DOHH2 (cell line): ENCODE results near the gene LDLRAD2.

ENCODE experiments used
- H3F3A ChIP-seq: fragments of 200-600 bp; sonication (generic), shearing (Covaris generic); 2 replicates; pipeline ENCODE4 v1.6.0; 2016; ENCODE audit warnings: antibody characterized with exemption, mild to moderate bottlenecking; ENCODE audit not compliant: control insufficient read depth, insufficient read depth
- H3K27ac ChIP-seq: fragments of 200-600 bp; sonication (generic); 2 replicates; pipeline ENCODE4 v1.5.1; 2014; ENCODE audit warnings: low read depth, mild to moderate bottlenecking, low read length, moderate library complexity
- H3K27me3 ChIP-seq: fragments of 200-600 bp; sonication (generic); 2 replicates; pipeline ENCODE4 v1.6.1; 2014; ENCODE audit warnings: mild to moderate bottlenecking, low read length, mixed read lengths; ENCODE audit not compliant: control insufficient read depth
- H3K36me3 ChIP-seq: fragments of 200-600 bp; sonication (generic); 2 replicates; pipeline ENCODE4 v1.6.1; 2014; ENCODE audit warnings: mild to moderate bottlenecking, low read length, moderate library complexity, mixed read lengths; ENCODE audit not compliant: control insufficient read depth
- H3K4me1 ChIP-seq: fragments of 200-600 bp; sonication (generic); 2 replicates; pipeline ENCODE4 v1.6.1; 2014; ENCODE audit warnings: mild to moderate bottlenecking, low read length, mixed read lengths; ENCODE audit not compliant: control insufficient read depth
- H3K4me2 ChIP-seq: fragments of 200-600 bp; sonication (generic); 2 replicates; pipeline ENCODE4 v1.6.0; 2014; ENCODE audit warnings: mild to moderate bottlenecking, low read length, moderate library complexity
- H3K4me3 ChIP-seq: fragments of 200-600 bp; sonication (generic); 2 replicates; pipeline ENCODE4 v1.5.1; 2014; ENCODE audit warnings: mild to moderate bottlenecking, low read length, mixed read lengths
- H3K79me2 ChIP-seq: fragments of 200-600 bp; sonication (generic); 2 replicates; pipeline ENCODE4 v1.6.1; 2014; ENCODE audit warnings: mild to moderate bottlenecking, low read length, mixed read lengths; ENCODE audit not compliant: control insufficient read depth
- H3K9me2 ChIP-seq: fragments of 200-600 bp; sonication (generic); replicated peaks from 2 replicates; pipeline ENCODE4 v1.6.1; 2014; ENCODE audit warnings: mild to moderate bottlenecking, low read length, mixed read lengths; ENCODE audit not compliant: control insufficient read depth
- H3K9me3 ChIP-seq: fragments of 200-600 bp; sonication (generic); 2 replicates; pipeline ENCODE4 v1.6.1; 2014; ENCODE audit warnings: antibody characterized with exemption, low read length, mixed read lengths; ENCODE audit not compliant: control insufficient read depth, insufficient read depth
- H4K20me1 ChIP-seq: fragments of 200-600 bp; sonication (generic); 2 replicates; pipeline ENCODE4 v1.6.0; 2014; ENCODE audit warnings: low read depth, mild to moderate bottlenecking, antibody characterized with exemption, low read length, moderate library complexity; ENCODE audit not compliant: control insufficient read depth, insufficient read depth
- EZH2phosphoT487 ChIP-seq: fragments of 200-600 bp; sonication (generic); IDR thresholded peaks from 2 replicates; pipeline ENCODE4 v1.6.1; 2017; ENCODE audit warnings: borderline replicate concordance, mild to moderate bottlenecking, antibody characterized with exemption, low read length, moderate library complexity, mixed read lengths
- TF ChIP-seq, protein P1 (sequence below): fragments of 200-600 bp; sonication (generic); IDR thresholded peaks from one replicate; pipeline ENCODE4 v1.5.1; 2014; ENCODE audit warnings: antibody characterized with exemption, mild to moderate bottlenecking, low read depth, low read length; ENCODE audit not compliant: poor library complexity, severe bottlenecking

The LDLRAD2 gene

DNA sequence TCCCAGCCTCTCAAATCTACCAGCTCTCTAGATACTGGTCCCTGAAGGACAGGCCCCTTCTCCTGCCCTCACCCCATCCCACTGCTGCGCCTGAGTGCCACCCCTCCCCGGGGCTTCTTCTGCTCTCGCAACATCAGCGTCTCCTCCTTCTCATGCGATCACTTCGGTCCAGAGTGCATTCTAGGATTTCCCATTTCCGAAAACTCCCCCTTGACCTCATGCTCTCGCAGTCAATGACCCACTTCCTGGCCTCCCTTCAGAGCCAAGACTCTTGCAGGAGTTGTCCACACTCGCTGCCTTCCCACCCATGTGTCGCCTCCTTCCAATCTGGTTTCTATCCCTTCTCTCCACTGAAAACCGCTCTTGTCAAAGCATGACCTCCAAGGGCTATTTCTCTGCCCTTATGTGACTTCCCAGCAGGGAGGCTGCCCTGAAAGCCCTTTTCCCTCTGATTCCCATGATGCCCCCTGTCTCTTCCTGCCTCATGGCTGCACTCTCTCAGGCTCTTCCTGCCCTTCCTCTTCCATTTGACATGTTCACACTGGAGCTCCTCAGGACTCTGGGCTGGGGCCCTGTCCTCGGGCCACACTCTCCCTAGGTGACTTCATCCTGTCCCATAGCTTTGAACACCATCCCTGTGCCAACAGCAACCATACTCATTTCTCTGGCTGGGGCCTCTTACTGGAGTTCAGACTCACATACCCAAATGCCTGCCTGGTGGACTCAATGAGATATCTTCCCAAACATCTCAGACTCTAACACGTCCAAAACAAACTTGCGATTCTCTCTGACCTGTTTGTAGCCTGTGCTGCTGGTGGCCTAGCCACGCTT lies 46.0 kb downstream of the LDLRAD2 start:
- Histone ChIP-seq H3K79me2 (no peaks in the 10 kb centered on the region), H3K4me2 (no peak overlapping the region), H4K20me1 (no peaks in the 10 kb centered on the region), H3K27me3 (no peaks in the 10 kb centered on the region), H3K27ac (no peak overlapping the region), H3K9me3 (no peaks in the 10 kb centered on the region), H3K9me2 (no peaks in the 10 kb centered on the region), H3K4me3 (no peak overlapping the region), H3K36me3 (no peaks in the 10 kb centered on the region), H3F3A (no peaks in the 10 kb centered on the region), H3K4me1 (no peaks in the 10 kb centered on the region)
- TF ChIP-seq, protein P1, sequence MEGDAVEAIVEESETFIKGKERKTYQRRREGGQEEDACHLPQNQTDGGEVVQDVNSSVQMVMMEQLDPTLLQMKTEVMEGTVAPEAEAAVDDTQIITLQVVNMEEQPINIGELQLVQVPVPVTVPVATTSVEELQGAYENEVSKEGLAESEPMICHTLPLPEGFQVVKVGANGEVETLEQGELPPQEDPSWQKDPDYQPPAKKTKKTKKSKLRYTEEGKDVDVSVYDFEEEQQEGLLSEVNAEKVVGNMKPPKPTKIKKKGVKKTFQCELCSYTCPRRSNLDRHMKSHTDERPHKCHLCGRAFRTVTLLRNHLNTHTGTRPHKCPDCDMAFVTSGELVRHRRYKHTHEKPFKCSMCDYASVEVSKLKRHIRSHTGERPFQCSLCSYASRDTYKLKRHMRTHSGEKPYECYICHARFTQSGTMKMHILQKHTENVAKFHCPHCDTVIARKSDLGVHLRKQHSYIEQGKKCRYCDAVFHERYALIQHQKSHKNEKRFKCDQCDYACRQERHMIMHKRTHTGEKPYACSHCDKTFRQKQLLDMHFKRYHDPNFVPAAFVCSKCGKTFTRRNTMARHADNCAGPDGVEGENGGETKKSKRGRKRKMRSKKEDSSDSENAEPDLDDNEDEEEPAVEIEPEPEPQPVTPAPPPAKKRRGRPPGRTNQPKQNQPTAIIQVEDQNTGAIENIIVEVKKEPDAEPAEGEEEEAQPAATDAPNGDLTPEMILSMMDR = no peak
- no peak for TF ChIP-seq EZH2phosphoT487

GRCh38 chr1:21859669-21860179 lies 47.7 kb downstream of the LDLRAD2 start:
- Histone ChIP-seq H3K36me3 (no peaks in the 10 kb centered on the region), H3K4me1 (no peaks in the 10 kb centered on the region), H3K9me2 (no peaks in the 10 kb centered on the region), H4K20me1 (no peaks in the 10 kb centered on the region), H3K27me3 (no peaks in the 10 kb centered on the region), H3K9me3 (no peaks in the 10 kb centered on the region), H3K79me2 (no peaks in the 10 kb centered on the region), H3K27ac (no peak overlapping the region), H3F3A (no peaks in the 10 kb centered on the region), H3K4me2 (no peak overlapping the region), H3K4me3 (no peak overlapping the region)
- no peak for TF ChIP-seq EZH2phosphoT487
- TF ChIP-seq, protein P1 = no peak

DNA sequence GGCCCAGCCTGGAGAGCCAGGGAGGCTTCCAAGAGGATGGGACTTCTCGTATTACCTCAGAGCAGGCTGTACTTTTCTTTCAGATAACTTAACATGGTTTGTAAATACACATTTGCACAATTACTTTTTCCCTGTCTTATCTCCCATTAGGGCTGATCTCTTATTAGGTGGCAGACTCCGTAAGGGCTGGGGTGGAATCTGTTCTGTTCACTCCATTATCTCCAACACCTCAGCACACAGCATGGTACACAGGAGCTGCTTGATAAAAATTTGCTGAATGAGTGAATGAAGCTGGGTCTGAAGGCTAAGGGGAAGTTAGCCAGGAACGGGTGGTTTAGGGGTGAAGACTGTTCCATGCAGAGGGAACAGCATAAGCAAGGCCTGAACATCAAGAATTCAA lies 48.9 kb downstream of the LDLRAD2 start:
- Histone ChIP-seq H3K4me2 (no peak overlapping the region), H3K9me3 (no peaks in the 10 kb centered on the region), H3K27me3 (no peaks in the 10 kb centered on the region), H3K79me2 (no peaks in the 10 kb centered on the region), H3K9me2 (no peaks in the 10 kb centered on the region), H4K20me1 (no peaks in the 10 kb centered on the region), H3K27ac (no peak overlapping the region), H3K4me1 (no peaks in the 10 kb centered on the region), H3K4me3 (no peak overlapping the region), H3F3A (no peaks in the 10 kb centered on the region), H3K36me3 (no peaks in the 10 kb centered on the region)
- TF ChIP-seq EZH2phosphoT487 = no peak
- TF ChIP-seq, protein P1 = no peak
